Measurements from ENCODE around the gene SLC8A1.

DNA sequence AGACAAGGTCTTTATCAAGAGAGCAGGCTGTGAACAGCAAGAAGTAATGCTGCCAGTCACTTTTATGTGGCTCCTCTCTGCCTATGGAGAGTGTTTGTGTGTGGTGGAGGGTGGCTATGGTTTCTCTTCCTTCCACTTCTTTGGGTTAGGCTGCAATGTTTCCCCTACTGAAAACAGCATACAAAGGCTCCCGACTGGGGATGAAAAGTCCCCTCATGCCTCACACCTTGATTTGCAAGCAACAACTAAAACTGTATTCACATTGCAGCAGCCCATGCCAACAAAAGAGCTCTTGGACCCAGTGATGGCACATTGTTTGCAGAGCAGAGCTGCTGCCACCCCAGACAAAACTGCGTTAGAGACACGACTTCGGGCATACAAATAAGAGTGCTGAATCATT lies 301.6 kb downstream of the SLC8A1 start:
- TF ChIP-seq, protein P1, sequence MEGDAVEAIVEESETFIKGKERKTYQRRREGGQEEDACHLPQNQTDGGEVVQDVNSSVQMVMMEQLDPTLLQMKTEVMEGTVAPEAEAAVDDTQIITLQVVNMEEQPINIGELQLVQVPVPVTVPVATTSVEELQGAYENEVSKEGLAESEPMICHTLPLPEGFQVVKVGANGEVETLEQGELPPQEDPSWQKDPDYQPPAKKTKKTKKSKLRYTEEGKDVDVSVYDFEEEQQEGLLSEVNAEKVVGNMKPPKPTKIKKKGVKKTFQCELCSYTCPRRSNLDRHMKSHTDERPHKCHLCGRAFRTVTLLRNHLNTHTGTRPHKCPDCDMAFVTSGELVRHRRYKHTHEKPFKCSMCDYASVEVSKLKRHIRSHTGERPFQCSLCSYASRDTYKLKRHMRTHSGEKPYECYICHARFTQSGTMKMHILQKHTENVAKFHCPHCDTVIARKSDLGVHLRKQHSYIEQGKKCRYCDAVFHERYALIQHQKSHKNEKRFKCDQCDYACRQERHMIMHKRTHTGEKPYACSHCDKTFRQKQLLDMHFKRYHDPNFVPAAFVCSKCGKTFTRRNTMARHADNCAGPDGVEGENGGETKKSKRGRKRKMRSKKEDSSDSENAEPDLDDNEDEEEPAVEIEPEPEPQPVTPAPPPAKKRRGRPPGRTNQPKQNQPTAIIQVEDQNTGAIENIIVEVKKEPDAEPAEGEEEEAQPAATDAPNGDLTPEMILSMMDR (IDR thresholded peaks at IDR 0.05): no peak
- no peak for TF ChIP-seq POLR2A (IDR thresholded peaks at IDR 0.05)
